WTC11 (cell line): ENCODE data around the gene IGSF6. TPM values are rescaled to one million over a fixed set of nuclear protein-coding genes. Genes with fewer than 3 reads are reported as not detected.

Experiments
- ATAC-seq: fragments of 200-7000 bp; cut with Tn5 transposase; 2 replicates; pipeline ENCODE4 v1.10.0; 2021; ENCODE audit warnings: mild to moderate bottlenecking, moderate library complexity
- CTCF ChIA-PET: fragments of 300-600 bp; sonication (Branson Sonifier 250); formaldehyde crosslinking; loops from one replicate; lab custom pipeline; 2021; ENCODE audit warnings: antibody characterized with exemption; lab: Charles Lee
- POLR2A ChIA-PET: fragments of 350-600 bp; sonication (Branson Sonifier 250); formaldehyde crosslinking; loops from one replicate; lab custom pipeline; 2021; ENCODE audit warnings: antibody characterized with exemption; lab: Charles Lee
- DNase-seq: peaks from one replicate; pipeline ENCODE4 v3.0.0; 2021; ENCODE audit warnings: low spot score
- H3K27ac Mint-ChIP-seq: 2 replicates; pipeline ENCODE4 v1.8.0; 2021; ENCODE audit warnings: mixed read lengths
- H3K27me3 Mint-ChIP-seq: 2 replicates; pipeline ENCODE4 v1.8.0; 2021; ENCODE audit warnings: low read depth, mild to moderate bottlenecking, moderate library complexity, mixed read lengths
- H3K36me3 Mint-ChIP-seq: 2 replicates; pipeline ENCODE4 v1.8.0; 2021; ENCODE audit warnings: mixed read lengths
- H3K4me1 Mint-ChIP-seq: 2 replicates; pipeline ENCODE4 v1.8.0; 2022; ENCODE audit warnings: mixed read lengths
- H3K4me3 Mint-ChIP-seq: 2 replicates; pipeline ENCODE4 v1.8.0; 2021; ENCODE audit warnings: mild to moderate bottlenecking, moderate library complexity, mixed read lengths
- H3K9me3 Mint-ChIP-seq: 2 replicates; pipeline ENCODE4 v1.8.0; 2021; ENCODE audit warnings: mixed read lengths
- AR ChIP-seq: fragments of 250-450 bp; sonication (Bioruptor Pico); IDR thresholded peaks from 2 replicates; pipeline ENCODE4 v1.9.0; 2021; ENCODE audit warnings: mild to moderate bottlenecking
- ATF1 ChIP-seq: sonication (generic); formaldehyde crosslinking; IDR thresholded peaks from 2 replicates; pipeline ENCODE4 v1.8.1; 2023; ENCODE audit warnings: mild to moderate bottlenecking, moderate library complexity, missing genetic modification reagents
- CREB1 ChIP-seq: sonication (generic); formaldehyde crosslinking; IDR thresholded peaks from 2 replicates; pipeline ENCODE4 v1.8.0; 2023; ENCODE audit warnings: mild to moderate bottlenecking, missing genetic modification reagents
- GABPB1 ChIP-seq: sonication (generic); formaldehyde crosslinking; IDR thresholded peaks from 2 replicates; pipeline ENCODE4 v1.8.1; 2023; ENCODE audit warnings: mild to moderate bottlenecking, missing genetic modification reagents
- JAZF1 ChIP-seq: fragments of 250-450 bp; sonication (Bioruptor Pico); IDR thresholded peaks from 2 replicates; pipeline ENCODE4 v1.9.0; 2021; ENCODE audit warnings: moderate library complexity, mild to moderate bottlenecking, inconsistent platforms
- PREB ChIP-seq: sonication (generic); formaldehyde crosslinking; IDR thresholded peaks from 2 replicates; pipeline ENCODE4 v1.8.1; 2022; ENCODE audit warnings: mild to moderate bottlenecking, missing genetic modification reagents, moderate library complexity, borderline replicate concordance
- PRRX2 ChIP-seq: fragments of 250-450 bp; sonication (Bioruptor Pico); IDR thresholded peaks from 2 replicates; pipeline ENCODE4 v1.8.0; 2021; ENCODE audit warnings: mild to moderate bottlenecking
- TCF7 ChIP-seq: sonication (generic); formaldehyde crosslinking; IDR thresholded peaks from 2 replicates; pipeline ENCODE4 v1.8.0; 2022; ENCODE audit warnings: mild to moderate bottlenecking, low read depth, missing genetic modification reagents, moderate library complexity
- ZNF121 ChIP-seq: sonication (generic); formaldehyde crosslinking; IDR thresholded peaks from 2 replicates; pipeline ENCODE4 v1.8.0; 2023; ENCODE audit warnings: missing genetic modification reagents
- ZNF416 ChIP-seq: fragments of 250-450 bp; sonication (Bioruptor Pico); IDR thresholded peaks from 2 replicates; pipeline ENCODE4 v1.9.0; 2021; ENCODE audit warnings: mild to moderate bottlenecking, inconsistent platforms
- ZNF671 ChIP-seq: fragments of 250-450 bp; sonication (Bioruptor Pico); IDR thresholded peaks from 2 replicates; pipeline ENCODE4 v1.8.0; 2021; ENCODE audit warnings: mild to moderate bottlenecking
- total RNA-seq: library from RNA; stranded (reverse); gene quantifications from 3 replicates; pipeline ENCODE4 v1.2.3, GENCODE V29; 2021
- TF ChIP-seq, protein P1 (sequence below): sonication (generic); formaldehyde crosslinking; IDR thresholded peaks from 2 replicates; pipeline ENCODE4 v1.8.1; 2022; ENCODE audit warnings: missing genetic modification reagents, borderline replicate concordance
- TF ChIP-seq, protein P2 (sequence below): sonication (generic); formaldehyde crosslinking; IDR thresholded peaks from 2 replicates; pipeline ENCODE4 v1.8.0; 2022; ENCODE audit warnings: mild to moderate bottlenecking, missing genetic modification reagents
- TF ChIP-seq, protein P3 (sequence below): sonication (generic); formaldehyde crosslinking; IDR thresholded peaks from 2 replicates; pipeline ENCODE4 v1.8.0; 2023; ENCODE audit warnings: missing genetic modification reagents, mild to moderate bottlenecking, borderline replicate concordance
- TF ChIP-seq, protein P4 (sequence below): fragments of 250-450 bp; sonication (Bioruptor Pico); IDR thresholded peaks from 2 replicates; pipeline ENCODE4 v1.9.0; 2021; ENCODE audit warnings: mild to moderate bottlenecking

IGSF6 gene
- total RNA-seq, 1 experiment from 2014 or later = not detected

DNA sequence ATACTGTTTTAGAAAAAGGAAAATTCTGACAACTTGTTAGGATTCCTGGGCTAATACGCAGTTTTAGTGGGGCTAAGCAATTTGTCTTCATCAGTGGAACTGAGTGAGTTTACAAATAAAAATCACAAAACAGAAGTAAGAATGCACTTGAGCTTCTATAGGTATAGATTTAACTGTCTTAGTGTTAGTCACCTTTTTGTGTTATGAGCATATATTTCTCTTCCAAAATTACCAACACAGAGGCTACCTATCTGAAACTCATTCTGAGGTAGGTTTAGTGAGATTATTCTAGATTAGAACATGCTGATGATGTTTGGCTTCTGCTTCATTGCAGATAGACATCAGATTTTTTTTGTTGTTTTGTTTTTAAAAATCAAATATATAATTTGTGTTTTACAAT lies 29.9 kb downstream of the IGSF6 start:
- DNase-seq = no peak
- POLR2A ChIA-PET = no interaction called here
- TF ChIP-seq, protein P1, sequence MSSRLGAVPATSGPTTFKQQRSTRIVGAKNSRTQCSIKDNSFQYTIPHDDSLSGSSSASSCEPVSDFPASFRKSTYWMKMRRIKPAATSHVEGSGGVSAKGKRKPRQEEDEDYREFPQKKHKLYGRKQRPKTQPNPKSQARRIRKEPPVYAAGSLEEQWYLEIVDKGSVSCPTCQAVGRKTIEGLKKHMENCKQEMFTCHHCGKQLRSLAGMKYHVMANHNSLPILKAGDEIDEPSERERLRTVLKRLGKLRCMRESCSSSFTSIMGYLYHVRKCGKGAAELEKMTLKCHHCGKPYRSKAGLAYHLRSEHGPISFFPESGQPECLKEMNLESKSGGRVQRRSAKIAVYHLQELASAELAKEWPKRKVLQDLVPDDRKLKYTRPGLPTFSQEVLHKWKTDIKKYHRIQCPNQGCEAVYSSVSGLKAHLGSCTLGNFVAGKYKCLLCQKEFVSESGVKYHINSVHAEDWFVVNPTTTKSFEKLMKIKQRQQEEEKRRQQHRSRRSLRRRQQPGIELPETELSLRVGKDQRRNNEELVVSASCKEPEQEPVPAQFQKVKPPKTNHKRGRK (CRISPR knock-in tag) = no peak
- TF ChIP-seq TCF7 (CRISPR knock-in tag) (no peak), JAZF1 (CRISPR knock-in tag) (no peak), GABPB1 (no peak), ZNF671 (CRISPR knock-in tag) (no peak), AR (no peak), ZNF121 (no peak), PRRX2 (CRISPR knock-in tag) (no peak), ZNF416 (CRISPR knock-in tag) (no peak), CREB1 (CRISPR knock-in tag) (no peak), PREB (CRISPR knock-in tag) (no peak), ATF1 (no peak)
- TF ChIP-seq, protein P2, sequence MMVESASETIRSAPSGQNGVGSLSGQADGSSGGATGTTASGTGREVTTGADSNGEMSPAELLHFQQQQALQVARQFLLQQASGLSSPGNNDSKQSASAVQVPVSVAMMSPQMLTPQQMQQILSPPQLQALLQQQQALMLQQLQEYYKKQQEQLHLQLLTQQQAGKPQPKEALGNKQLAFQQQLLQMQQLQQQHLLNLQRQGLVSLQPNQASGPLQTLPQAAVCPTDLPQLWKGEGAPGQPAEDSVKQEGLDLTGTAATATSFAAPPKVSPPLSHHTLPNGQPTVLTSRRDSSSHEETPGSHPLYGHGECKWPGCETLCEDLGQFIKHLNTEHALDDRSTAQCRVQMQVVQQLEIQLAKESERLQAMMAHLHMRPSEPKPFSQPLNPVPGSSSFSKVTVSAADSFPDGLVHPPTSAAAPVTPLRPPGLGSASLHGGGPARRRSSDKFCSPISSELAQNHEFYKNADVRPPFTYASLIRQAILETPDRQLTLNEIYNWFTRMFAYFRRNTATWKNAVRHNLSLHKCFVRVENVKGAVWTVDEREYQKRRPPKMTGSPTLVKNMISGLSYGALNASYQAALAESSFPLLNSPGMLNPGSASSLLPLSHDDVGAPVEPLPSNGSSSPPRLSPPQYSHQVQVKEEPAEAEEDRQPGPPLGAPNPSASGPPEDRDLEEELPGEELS (CRISPR knock-in tag) = no peak
- TF ChIP-seq, protein P3, sequence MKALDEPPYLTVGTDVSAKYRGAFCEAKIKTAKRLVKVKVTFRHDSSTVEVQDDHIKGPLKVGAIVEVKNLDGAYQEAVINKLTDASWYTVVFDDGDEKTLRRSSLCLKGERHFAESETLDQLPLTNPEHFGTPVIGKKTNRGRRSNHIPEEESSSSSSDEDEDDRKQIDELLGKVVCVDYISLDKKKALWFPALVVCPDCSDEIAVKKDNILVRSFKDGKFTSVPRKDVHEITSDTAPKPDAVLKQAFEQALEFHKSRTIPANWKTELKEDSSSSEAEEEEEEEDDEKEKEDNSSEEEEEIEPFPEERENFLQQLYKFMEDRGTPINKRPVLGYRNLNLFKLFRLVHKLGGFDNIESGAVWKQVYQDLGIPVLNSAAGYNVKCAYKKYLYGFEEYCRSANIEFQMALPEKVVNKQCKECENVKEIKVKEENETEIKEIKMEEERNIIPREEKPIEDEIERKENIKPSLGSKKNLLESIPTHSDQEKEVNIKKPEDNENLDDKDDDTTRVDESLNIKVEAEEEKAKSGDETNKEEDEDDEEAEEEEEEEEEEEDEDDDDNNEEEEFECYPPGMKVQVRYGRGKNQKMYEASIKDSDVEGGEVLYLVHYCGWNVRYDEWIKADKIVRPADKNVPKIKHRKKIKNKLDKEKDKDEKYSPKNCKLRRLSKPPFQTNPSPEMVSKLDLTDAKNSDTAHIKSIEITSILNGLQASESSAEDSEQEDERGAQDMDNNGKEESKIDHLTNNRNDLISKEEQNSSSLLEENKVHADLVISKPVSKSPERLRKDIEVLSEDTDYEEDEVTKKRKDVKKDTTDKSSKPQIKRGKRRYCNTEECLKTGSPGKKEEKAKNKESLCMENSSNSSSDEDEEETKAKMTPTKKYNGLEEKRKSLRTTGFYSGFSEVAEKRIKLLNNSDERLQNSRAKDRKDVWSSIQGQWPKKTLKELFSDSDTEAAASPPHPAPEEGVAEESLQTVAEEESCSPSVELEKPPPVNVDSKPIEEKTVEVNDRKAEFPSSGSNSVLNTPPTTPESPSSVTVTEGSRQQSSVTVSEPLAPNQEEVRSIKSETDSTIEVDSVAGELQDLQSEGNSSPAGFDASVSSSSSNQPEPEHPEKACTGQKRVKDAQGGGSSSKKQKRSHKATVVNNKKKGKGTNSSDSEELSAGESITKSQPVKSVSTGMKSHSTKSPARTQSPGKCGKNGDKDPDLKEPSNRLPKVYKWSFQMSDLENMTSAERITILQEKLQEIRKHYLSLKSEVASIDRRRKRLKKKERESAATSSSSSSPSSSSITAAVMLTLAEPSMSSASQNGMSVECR (CRISPR knock-in tag) = no peak
- TF ChIP-seq, protein P4, sequence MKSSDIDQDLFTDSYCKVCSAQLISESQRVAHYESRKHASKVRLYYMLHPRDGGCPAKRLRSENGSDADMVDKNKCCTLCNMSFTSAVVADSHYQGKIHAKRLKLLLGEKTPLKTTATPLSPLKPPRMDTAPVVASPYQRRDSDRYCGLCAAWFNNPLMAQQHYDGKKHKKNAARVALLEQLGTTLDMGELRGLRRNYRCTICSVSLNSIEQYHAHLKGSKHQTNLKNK (CRISPR knock-in tag) = no peak
- TF ChIP-seq, all 79 proteins: peak for 0
- CTCF ChIA-PET = interaction anchor here (1.0 to 1.6 kb wide), 2 partner anchors 19 to 61 kb away, joined by 3 to 5 read pairs; no protein-coding TSS in a partner anchor
- peaks cover 4% of the 10 kb centered on the region for H3K9me3 Mint-ChIP-seq
- H3K36me3 Mint-ChIP-seq = peaks cover 47% of the 10 kb centered on the region
- no peak for ATAC-seq
- H3K4me3 Mint-ChIP-seq = no peak overlapping the region
- H3K4me1 Mint-ChIP-seq = peaks cover 6% of the 10 kb centered on the region
- no peak overlapping the region for H3K27ac Mint-ChIP-seq
- H3K27me3 Mint-ChIP-seq = no peaks in the 10 kb centered on the region
